ENCODE data around the gene NPC1L1.

DNA sequence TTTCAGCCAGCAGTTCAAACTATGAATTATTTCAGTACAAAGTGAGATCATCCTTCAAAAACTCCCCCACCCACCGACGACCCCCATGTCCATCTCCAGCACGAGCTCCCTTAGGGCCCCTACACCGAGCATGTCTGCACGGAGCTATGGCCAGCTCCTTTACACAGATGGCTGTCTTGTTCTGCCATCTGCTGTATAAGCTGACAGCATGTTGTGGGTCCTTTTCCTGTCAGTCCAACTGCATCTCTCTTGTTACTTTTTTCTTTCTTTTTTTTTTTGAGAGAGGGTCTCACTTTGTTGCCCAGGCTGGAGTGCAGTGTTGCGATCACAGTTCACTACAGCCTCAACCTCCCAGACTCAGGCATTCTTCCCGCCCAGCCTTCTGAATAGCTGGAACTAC, 21.6 kb downstream of the NPC1L1 start:
- no peak for TF ChIP-seq EZH2 (IDR thresholded peaks at IDR 0.05; ENCODE audit: low read depth)
- TF ChIP-seq, protein P1, sequence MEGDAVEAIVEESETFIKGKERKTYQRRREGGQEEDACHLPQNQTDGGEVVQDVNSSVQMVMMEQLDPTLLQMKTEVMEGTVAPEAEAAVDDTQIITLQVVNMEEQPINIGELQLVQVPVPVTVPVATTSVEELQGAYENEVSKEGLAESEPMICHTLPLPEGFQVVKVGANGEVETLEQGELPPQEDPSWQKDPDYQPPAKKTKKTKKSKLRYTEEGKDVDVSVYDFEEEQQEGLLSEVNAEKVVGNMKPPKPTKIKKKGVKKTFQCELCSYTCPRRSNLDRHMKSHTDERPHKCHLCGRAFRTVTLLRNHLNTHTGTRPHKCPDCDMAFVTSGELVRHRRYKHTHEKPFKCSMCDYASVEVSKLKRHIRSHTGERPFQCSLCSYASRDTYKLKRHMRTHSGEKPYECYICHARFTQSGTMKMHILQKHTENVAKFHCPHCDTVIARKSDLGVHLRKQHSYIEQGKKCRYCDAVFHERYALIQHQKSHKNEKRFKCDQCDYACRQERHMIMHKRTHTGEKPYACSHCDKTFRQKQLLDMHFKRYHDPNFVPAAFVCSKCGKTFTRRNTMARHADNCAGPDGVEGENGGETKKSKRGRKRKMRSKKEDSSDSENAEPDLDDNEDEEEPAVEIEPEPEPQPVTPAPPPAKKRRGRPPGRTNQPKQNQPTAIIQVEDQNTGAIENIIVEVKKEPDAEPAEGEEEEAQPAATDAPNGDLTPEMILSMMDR (conservative IDR thresholded peaks at IDR 0.05) = no peak
